ENCODE data around the gene SPACDR.

SPACDR gene

GRCh38 chr7:100433592-100434296, 30.3 kb downstream of the SPACDR start:
- peak; percentile 29 for DNase-seq

GRCh38 chr7:100433276-100433591, 30.8 kb downstream of the SPACDR start:
- no peak for DNase-seq

GRCh38 chr7:100432621-100433275, 31.3 kb downstream of the SPACDR start:
- DNase-seq = peak; percentile 20

- DNase-seq = no peak
Observed at GRCh38 chr7:100432053-100432452, 32.0 kb downstream of the SPACDR start.

GRCh38 chr7:100431286-100431735, 32.7 kb downstream of the SPACDR start:
- DNase-seq = no peak

- peak; percentile 56 for DNase-seq
Observed at GRCh38 chr7:100430493-100431285, 33.4 kb downstream of the SPACDR start.

GRCh38 chr7:100429637-100430492, 34.2 kb downstream of the SPACDR start, which contains the start of gene MEPCE:
TSS of gene MEPCE (plus strand) at chr7:100429831. CDS start at chr7:100430019, 188 bp downstream.
- peak; percentile 94 for DNase-seq

- peak; percentile 100 for DNase-seq
Observed at GRCh38 chr7:100428967-100429636, 35.0 kb downstream of the SPACDR start.

- DNase-seq = peak; percentile 98
Observed at GRCh38 chr7:100428199-100428966, 35.7 kb downstream of the SPACDR start, which contains the start of gene ZCWPW1. TSS of gene ZCWPW1 (minus strand) at chr7:100428703. CDS start at chr7:100420649, 8,054 bp downstream.

GRCh38 chr7:100427762-100428198, 36.3 kb downstream of the SPACDR start:
- DNase-seq = no peak

- DNase-seq = no peak
Observed at GRCh38 chr7:100426516-100426915, 37.5 kb downstream of the SPACDR start.

- DNase-seq = no peak
Observed at GRCh38 chr7:100425347-100425746, 38.7 kb downstream of the SPACDR start.

- DNase-seq = no peak
Observed at GRCh38 chr7:100423315-100423714, 40.7 kb downstream of the SPACDR start.

GRCh38 chr7:100419660-100420226, 44.3 kb downstream of the SPACDR start:
- DNase-seq = no peak

- DNase-seq = no peak
Observed at GRCh38 chr7:100418930-100419659, 45.0 kb downstream of the SPACDR start.

GRCh38 chr7:100415448-100415847, 48.6 kb downstream of the SPACDR start:
- DNase-seq = no peak

GRCh38 chr7:100413889-100414288, 50.2 kb downstream of the SPACDR start:
- DNase-seq = no peak

GRCh38 chr7:100413346-100413745, 50.7 kb downstream of the SPACDR start:
- no peak for DNase-seq

GRCh38 chr7:100411101-100411500, 53.0 kb downstream of the SPACDR start:
- DNase-seq = no peak
